ENCODE data around the gene PGLYRP2. TPM values are rescaled to one million over a fixed set of nuclear protein-coding genes. Genes with fewer than 3 reads are reported as not detected.

The PGLYRP2 gene
- polyA plus RNA-seq, 1 donor from 2014 or later, result not detected

- H3K36me3 ChIP-seq (ENCODE audit: insufficient read depth, low read length), result no peaks in the 10 kb centered on the region
- peaks cover 3% of the 10 kb centered on the region for H3K79me2 ChIP-seq (replicated peaks; ENCODE audit: insufficient read depth, low read length)
- H2AFZ ChIP-seq (ENCODE audit: low read depth, low read length), result no peak overlapping the region
- no peak overlapping the region for H3K4me3 ChIP-seq (ENCODE audit: low read length)
- H3K9ac ChIP-seq (ENCODE audit: low read length), result no peak overlapping the region
- H3K9me2 ChIP-seq (ENCODE audit: insufficient read depth, low read length), result no peaks in the 10 kb centered on the region
- H4K20me1 ChIP-seq (ENCODE audit: insufficient read depth), result no peaks in the 10 kb centered on the region
- no peaks in the 10 kb centered on the region for H3K27me3 ChIP-seq (ENCODE audit: insufficient read depth, low read depth, low read length)
- H3F3A ChIP-seq (ENCODE audit: insufficient read depth, low read length, poor library complexity, severe bottlenecking), result no peaks in the 10 kb centered on the region
- H3K9me3 ChIP-seq (ENCODE audit: low read length), result no peaks in the 10 kb centered on the region
- TF ChIP-seq, protein P1, sequence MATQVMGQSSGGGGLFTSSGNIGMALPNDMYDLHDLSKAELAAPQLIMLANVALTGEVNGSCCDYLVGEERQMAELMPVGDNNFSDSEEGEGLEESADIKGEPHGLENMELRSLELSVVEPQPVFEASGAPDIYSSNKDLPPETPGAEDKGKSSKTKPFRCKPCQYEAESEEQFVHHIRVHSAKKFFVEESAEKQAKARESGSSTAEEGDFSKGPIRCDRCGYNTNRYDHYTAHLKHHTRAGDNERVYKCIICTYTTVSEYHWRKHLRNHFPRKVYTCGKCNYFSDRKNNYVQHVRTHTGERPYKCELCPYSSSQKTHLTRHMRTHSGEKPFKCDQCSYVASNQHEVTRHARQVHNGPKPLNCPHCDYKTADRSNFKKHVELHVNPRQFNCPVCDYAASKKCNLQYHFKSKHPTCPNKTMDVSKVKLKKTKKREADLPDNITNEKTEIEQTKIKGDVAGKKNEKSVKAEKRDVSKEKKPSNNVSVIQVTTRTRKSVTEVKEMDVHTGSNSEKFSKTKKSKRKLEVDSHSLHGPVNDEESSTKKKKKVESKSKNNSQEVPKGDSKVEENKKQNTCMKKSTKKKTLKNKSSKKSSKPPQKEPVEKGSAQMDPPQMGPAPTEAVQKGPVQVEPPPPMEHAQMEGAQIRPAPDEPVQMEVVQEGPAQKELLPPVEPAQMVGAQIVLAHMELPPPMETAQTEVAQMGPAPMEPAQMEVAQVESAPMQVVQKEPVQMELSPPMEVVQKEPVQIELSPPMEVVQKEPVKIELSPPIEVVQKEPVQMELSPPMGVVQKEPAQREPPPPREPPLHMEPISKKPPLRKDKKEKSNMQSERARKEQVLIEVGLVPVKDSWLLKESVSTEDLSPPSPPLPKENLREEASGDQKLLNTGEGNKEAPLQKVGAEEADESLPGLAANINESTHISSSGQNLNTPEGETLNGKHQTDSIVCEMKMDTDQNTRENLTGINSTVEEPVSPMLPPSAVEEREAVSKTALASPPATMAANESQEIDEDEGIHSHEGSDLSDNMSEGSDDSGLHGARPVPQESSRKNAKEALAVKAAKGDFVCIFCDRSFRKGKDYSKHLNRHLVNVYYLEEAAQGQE (IDR thresholded peaks at IDR 0.05; ENCODE audit: borderline replicate concordance), result no peak
- TF ChIP-seq SMC3 (conservative IDR thresholded peaks at IDR 0.05; ENCODE audit: poor library complexity) (no peak), RAD21 (conservative IDR thresholded peaks at IDR 0.05) (no peak)
- no peak overlapping the region for H3K27ac ChIP-seq (ENCODE audit: low read length)
- H3K4me2 ChIP-seq (ENCODE audit: low read length), result no peak overlapping the region
Measured at GRCh38 chr19:15444505-15445226, 34.6 kb downstream of the PGLYRP2 start.

- Histone ChIP-seq H3K36me3 (ENCODE audit: insufficient read depth, low read length) (no peaks in the 10 kb centered on the region), H3K4me2 (ENCODE audit: low read length) (no peak overlapping the region), H3K79me2 (replicated peaks; ENCODE audit: insufficient read depth, low read length) (peaks cover 1% of the 10 kb centered on the region), H3K4me3 (ENCODE audit: low read length) (no peak overlapping the region), H3K9me3 (ENCODE audit: low read length) (no peaks in the 10 kb centered on the region), H4K20me1 (ENCODE audit: insufficient read depth) (no peaks in the 10 kb centered on the region), H3K9ac (ENCODE audit: low read length) (no peak overlapping the region), H3F3A (ENCODE audit: insufficient read depth, low read length, poor library complexity, severe bottlenecking) (no peaks in the 10 kb centered on the region), H3K27ac (ENCODE audit: low read length) (no peak overlapping the region), H3K27me3 (ENCODE audit: insufficient read depth, low read depth, low read length) (no peaks in the 10 kb centered on the region), H2AFZ (ENCODE audit: low read depth, low read length) (no peak overlapping the region), H3K9me2 (ENCODE audit: insufficient read depth, low read length) (no peaks in the 10 kb centered on the region)
- no peak for TF ChIP-seq MXI1 (conservative IDR thresholded peaks at IDR 0.05; ENCODE audit: poor library complexity, severe bottlenecking)
- TF ChIP-seq SMC3 (conservative IDR thresholded peaks at IDR 0.05; ENCODE audit: poor library complexity), result no peak
- TF ChIP-seq RAD21 (conservative IDR thresholded peaks at IDR 0.05), result no peak
- TF ChIP-seq, protein P1 (IDR thresholded peaks at IDR 0.05; ENCODE audit: borderline replicate concordance), result no peak
- no peak for TF ChIP-seq POLR2AphosphoS5 (IDR thresholded peaks at IDR 0.05)
- TF ChIP-seq CTCF (IDR thresholded peaks at IDR 0.05; ENCODE audit: poor library complexity, severe bottlenecking), result no peak
- TF ChIP-seq TAF1 (IDR thresholded peaks at IDR 0.05; ENCODE audit: low read depth), result no peak
Measured at GRCh38 chr19:15443838-15444237, 35.5 kb downstream of the PGLYRP2 start.
